Adrenal gland (tissue), 12 donors: ENCODE measurements around the gene CPS1. TPM values are rescaled to one million over a fixed set of nuclear protein-coding genes. Genes with fewer than 3 reads are reported as not detected.

Experiments used
- DNase-seq, 7 donors: peaks; one replicate each; pipeline ENCODE4 v3.0.0-alpha.2; 2019 to 2020
- H3K27ac ChIP-seq, 5 donors: fragments of 200-600 bp; sonication (generic) in 4 of 5; 1 replicate in 3 of 5; 2 replicates in 2 of 5; pipeline versions ENCODE4 v1.5.1 to v1.8.0; 2016 to 2020; ENCODE audit warnings: mild to moderate bottlenecking in 1 of 5
- H3K27me3 ChIP-seq: fragments of 200-600 bp; 2 replicates; pipeline ENCODE4 v1.8.0; 2021
- H3K36me3 ChIP-seq, 2 donors: fragments of 200-600 bp; replicated peaks in 1 of 2; 1 replicate in 1 of 2; 2 replicates in 1 of 2; pipeline versions ENCODE4 v1.5.1 to v1.8.0; 2018 to 2022
- H3K4me1 ChIP-seq, 2 donors: fragments of 200-600 bp; replicated peaks in 1 of 2; 1 replicate in 1 of 2; 2 replicates in 1 of 2; pipeline versions ENCODE4 v1.5.1 to v1.8.0; 2018 to 2021
- H3K4me3 ChIP-seq, 4 donors: fragments of 200-600 bp; sonication (generic) in 3 of 4; one replicate each; pipeline ENCODE4 v1.5.1; 2016 to 2018
- H3K9me3 ChIP-seq, 3 donors: fragments of 200-600 bp; sonication (generic) in 1 of 3; replicated peaks in 1 of 3; 1 replicate in 2 of 3; 2 replicates in 1 of 3; pipeline versions ENCODE4 v1.5.1 to v1.8.0; 2016 to 2021
- CTCF ChIP-seq, 6 experiments: fragments of 450-650 bp in 4 of 6; fragments of 200-600 bp in 2 of 6; sonication (generic) in 1 of 6; IDR thresholded peaks; 1 replicate in 5 of 6; 2 replicates in 1 of 6; pipeline versions ENCODE4 v1.5.1 to v1.8.0; 2016 to 2021; ENCODE audit warnings: antibody characterized with exemption in 6 of 6, mild to moderate bottlenecking in 2 of 6, moderate library complexity in 1 of 6
- POLR2A ChIP-seq, 2 donors: fragments of 450-650 bp; IDR thresholded peaks; one replicate each; pipeline ENCODE4 v1.6.1; 2017; ENCODE audit warnings: antibody characterized with exemption in 2 of 2, mild to moderate bottlenecking in 2 of 2, moderate library complexity in 1 of 2
- WGBS, 4 donors: extraction: QIAGEN DNeasy Blood & Tissue Kit in 2 of 4; methylation state at CpG; one replicate each; pipeline versions ENCODE4 v1.1.5 to v1.1.7; 2013 to 2017; 5-methylcytosine and 5-hydroxymethylcytosine counted together
- intact Hi-C, 2 donors: fragments of 100-400 bp; cut with DNase I; formaldehyde crosslinking; loops; one replicate each; pipeline versions ENCODE4 v1.14.1 to v1.15.0; 2022 to 2023
- polyA plus RNA-seq, 3 donors: library from polyadenylated mRNA; stranded (reverse); fragments of 200-250 nt in 2 of 3; fragments of 350-450 nt in 1 of 3; fragmentation: Illumina TruSeq in 1 of 3; extraction: RNeasy Lipid Tissue Mini Kit (QIAGEN cat#74804) in 1 of 3; gene quantifications; one replicate each; pipeline ENCODE4 v1.2.3, GENCODE V29; 2013 to 2014
- total RNA-seq, 9 donors: library from RNA; depleted of rRNA in 4 of 9; stranded (reverse); fragments of >200 nt in 4 of 9; fragments of 120-200 nt in 1 of 9; fragmentation: NEBNext Ultra II Directional in 1 of 9; extraction: Animal tissue kit (Norgen Biotek cat#: 25700) in 1 of 9; gene quantifications; one replicate each; pipeline versions ENCODE4 v1.1.0 to v1.2.4, GENCODE V29; 2013 to 2023
- donor health status: healthy with polysubstance abuse.
- donor health status: Bipolar disorder and iron deficiency.
- donor health status: DM: yes; HTN: yes; CAD: no.
- donor health status: DM: no; HTN: no; CAD: no.
- donor health status: DM: no; HTN: no; CAD: no.
- donor health status: DM: yes; HTN: yes; CAD: no.

The CPS1 gene
- total and polyA plus RNA-seq, 12 donors, result 0.61 to 4.3 (median 1.7) TPM

DNA sequence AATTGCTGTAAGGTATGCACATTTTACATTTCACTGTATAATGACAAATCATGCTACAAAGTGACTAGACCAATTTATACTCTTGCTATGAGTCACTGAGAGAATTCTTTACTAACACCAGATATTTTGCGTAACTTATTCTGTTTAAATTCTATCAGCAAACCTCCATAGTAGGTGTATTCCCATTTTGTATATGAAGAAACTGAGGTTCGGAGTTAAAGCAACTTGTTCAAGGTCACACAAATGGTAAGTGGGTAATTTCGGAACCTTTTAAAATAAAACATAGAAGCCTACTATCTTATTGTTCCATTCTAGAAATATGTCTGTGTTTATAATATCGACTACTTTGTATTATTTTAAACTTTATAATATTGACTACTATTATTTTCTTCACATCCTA, 15.9 kb upstream of the CPS1 start:
- no peak overlapping the region for H3K27ac ChIP-seq
- no peak overlapping the region for H3K4me3 ChIP-seq
- H3K36me3 ChIP-seq, result no peaks in the 10 kb centered on the region
- 82 to 92% (median 89%) methylated on average over 4 of the region's 4 CpGs for whole genome bisulfite sequencing, 4 donors
- H3K9me3 ChIP-seq, result no peaks in the 10 kb centered on the region
- no peak for TF ChIP-seq CTCF (IDR thresholded peaks at IDR 0.05)
- no peak for TF ChIP-seq POLR2A (IDR thresholded peaks at IDR 0.05)
- intact Hi-C loops, result no loop called here
- no peaks in the 10 kb centered on the region for H3K4me1 ChIP-seq
- DNase-seq, result no peak
- H3K27me3 ChIP-seq, result no peaks in the 10 kb centered on the region

- Histone ChIP-seq H3K9me3 (no peaks in the 10 kb centered on the region), H3K27me3 (no peaks in the 10 kb centered on the region), H3K27ac (no peak overlapping the region), H3K4me3 (no peak overlapping the region), H3K4me1 (no peaks in the 10 kb centered on the region), H3K36me3 (no peaks in the 10 kb centered on the region)
- DNase-seq, result no peak
- intact Hi-C loops, result no loop called here
- TF ChIP-seq CTCF (IDR thresholded peaks at IDR 0.05) (no peak), POLR2A (IDR thresholded peaks at IDR 0.05) (no peak)
- 60 to 82% (median 65%) methylated on average over 2 of the region's 2 CpGs for WGBS, 4 donors
These were observed 15.5 kb upstream of the CPS1 start for GRCh38 chr2:210540900-210541289.

GRCh38 chr2:210541290-210541902, 15.0 kb upstream of the CPS1 start:
- H3K9me3 ChIP-seq, result no peaks in the 10 kb centered on the region
- TF ChIP-seq CTCF (IDR thresholded peaks at IDR 0.05) (no peak), POLR2A (IDR thresholded peaks at IDR 0.05) (no peak)
- H3K27ac ChIP-seq, result no peak overlapping the region
- H3K27me3 ChIP-seq, result no peaks in the 10 kb centered on the region
- no peak overlapping the region for H3K4me3 ChIP-seq
- peak in 1 of 7 donors; percentile 5 for DNase-seq
- whole genome bisulfite sequencing, 4 donors, result 45 to 64% (median 51%) methylated on average over 3 of the region's 3 CpGs
- H3K36me3 ChIP-seq, result no peaks in the 10 kb centered on the region
- intact Hi-C loops, result no loop called here
- H3K4me1 ChIP-seq, result no peaks in the 10 kb centered on the region

DNA sequence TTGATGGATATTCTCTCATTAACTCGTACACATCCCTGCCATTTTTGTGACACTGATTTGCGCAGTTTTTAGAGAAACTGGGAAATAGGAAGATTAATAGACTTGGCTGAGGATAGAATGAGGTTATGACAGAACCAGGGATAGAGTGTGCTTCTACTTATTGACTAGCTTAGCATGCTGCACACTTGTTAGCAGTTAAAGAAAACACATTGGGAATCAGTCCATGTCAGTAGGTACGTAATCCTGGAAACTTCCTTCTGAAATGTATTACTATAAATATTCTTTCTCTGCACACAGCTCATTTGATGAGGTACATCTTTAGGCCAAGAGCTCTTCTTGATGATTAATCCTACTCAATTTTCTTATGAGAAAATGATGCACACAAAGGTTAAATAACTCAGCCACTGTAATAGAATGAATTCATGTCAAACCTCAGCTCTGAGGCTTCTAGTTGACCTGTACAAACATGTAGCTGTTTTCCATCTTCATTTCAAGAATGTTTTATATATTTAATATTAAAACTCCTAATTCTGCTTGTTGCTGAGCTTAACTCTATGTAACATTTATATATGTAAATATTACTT, 12.3 kb upstream of the CPS1 start:
- no peak overlapping the region for H3K27ac ChIP-seq
- H3K4me1 ChIP-seq, result no peaks in the 10 kb centered on the region
- no peaks in the 10 kb centered on the region for H3K27me3 ChIP-seq
- intact Hi-C loops, result no loop called here
- H3K36me3 ChIP-seq, result no peaks in the 10 kb centered on the region
- DNase-seq, result no peak
- 85 to 93% (median 87%) methylated on average over 3 of the region's 3 CpGs for WGBS, 4 donors
- no peak for TF ChIP-seq CTCF (IDR thresholded peaks at IDR 0.05)
- no peak for TF ChIP-seq POLR2A (IDR thresholded peaks at IDR 0.05)
- H3K4me3 ChIP-seq, result no peak overlapping the region
- no peaks in the 10 kb centered on the region for H3K9me3 ChIP-seq
